ENCODE measurements around the gene MXI1.

Gene MXI1

DNA sequence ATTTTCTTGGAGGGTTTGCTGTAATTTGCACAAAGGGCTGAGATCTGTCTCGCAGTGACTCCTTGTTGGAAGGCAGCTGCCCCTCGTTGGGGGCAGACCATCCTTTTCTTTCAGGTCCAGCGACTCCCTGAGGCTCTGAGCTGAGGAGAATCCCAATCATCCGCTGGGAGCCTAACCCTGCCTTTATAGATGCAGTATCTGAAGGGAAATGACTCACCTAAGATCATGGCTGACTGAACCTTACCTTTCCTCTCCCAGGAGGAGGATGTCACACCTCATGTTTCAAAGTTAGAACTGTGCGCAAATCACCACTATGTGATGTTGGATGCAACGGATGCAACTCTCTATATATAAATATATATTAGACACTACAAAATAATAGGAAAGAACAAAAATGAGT lies 36.4 kb upstream of the MXI1 start:
- no peaks in the 10 kb centered on the region for H3K4me1 ChIP-seq (ENCODE audit: insufficient read depth, low read length, poor library complexity, severe bottlenecking)
- H3K4me3 ChIP-seq (ENCODE audit: low read length, poor library complexity, severe bottlenecking), result no peak overlapping the region
- TF ChIP-seq EZH2phosphoT487 (IDR thresholded peaks at IDR 0.05; ENCODE audit: borderline replicate concordance), result no peak
- TF ChIP-seq, protein P1, sequence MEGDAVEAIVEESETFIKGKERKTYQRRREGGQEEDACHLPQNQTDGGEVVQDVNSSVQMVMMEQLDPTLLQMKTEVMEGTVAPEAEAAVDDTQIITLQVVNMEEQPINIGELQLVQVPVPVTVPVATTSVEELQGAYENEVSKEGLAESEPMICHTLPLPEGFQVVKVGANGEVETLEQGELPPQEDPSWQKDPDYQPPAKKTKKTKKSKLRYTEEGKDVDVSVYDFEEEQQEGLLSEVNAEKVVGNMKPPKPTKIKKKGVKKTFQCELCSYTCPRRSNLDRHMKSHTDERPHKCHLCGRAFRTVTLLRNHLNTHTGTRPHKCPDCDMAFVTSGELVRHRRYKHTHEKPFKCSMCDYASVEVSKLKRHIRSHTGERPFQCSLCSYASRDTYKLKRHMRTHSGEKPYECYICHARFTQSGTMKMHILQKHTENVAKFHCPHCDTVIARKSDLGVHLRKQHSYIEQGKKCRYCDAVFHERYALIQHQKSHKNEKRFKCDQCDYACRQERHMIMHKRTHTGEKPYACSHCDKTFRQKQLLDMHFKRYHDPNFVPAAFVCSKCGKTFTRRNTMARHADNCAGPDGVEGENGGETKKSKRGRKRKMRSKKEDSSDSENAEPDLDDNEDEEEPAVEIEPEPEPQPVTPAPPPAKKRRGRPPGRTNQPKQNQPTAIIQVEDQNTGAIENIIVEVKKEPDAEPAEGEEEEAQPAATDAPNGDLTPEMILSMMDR (conservative IDR thresholded peaks at IDR 0.05; ENCODE audit: low read length), result no peak
- no peaks in the 10 kb centered on the region for H4K20me1 ChIP-seq (ENCODE audit: insufficient read depth, low read length, poor library complexity, severe bottlenecking)
- H3K9me2 ChIP-seq (replicated peaks; ENCODE audit: low read depth, low read length), result no peaks in the 10 kb centered on the region
- no peak overlapping the region for H2AFZ ChIP-seq (ENCODE audit: low read length)
- H3K4me2 ChIP-seq (ENCODE audit: low read depth, low read length, poor library complexity, severe bottlenecking), result no peak overlapping the region
- no peaks in the 10 kb centered on the region for H3K79me2 ChIP-seq (ENCODE audit: insufficient read depth, low read length)
- H3K9me3 ChIP-seq (ENCODE audit: insufficient read depth, low read depth, low read length), result no peaks in the 10 kb centered on the region
- H3F3A ChIP-seq (ENCODE audit: low read depth), result no peaks in the 10 kb centered on the region
- H3K27me3 ChIP-seq (ENCODE audit: insufficient read depth, low read length, poor library complexity, severe bottlenecking), result peaks cover 68% of the 10 kb centered on the region
- no peak overlapping the region for H3K9ac ChIP-seq (ENCODE audit: low read depth, low read length, poor library complexity, severe bottlenecking)
- H3K36me3 ChIP-seq (ENCODE audit: insufficient read depth, low read length), result no peaks in the 10 kb centered on the region

DNA sequence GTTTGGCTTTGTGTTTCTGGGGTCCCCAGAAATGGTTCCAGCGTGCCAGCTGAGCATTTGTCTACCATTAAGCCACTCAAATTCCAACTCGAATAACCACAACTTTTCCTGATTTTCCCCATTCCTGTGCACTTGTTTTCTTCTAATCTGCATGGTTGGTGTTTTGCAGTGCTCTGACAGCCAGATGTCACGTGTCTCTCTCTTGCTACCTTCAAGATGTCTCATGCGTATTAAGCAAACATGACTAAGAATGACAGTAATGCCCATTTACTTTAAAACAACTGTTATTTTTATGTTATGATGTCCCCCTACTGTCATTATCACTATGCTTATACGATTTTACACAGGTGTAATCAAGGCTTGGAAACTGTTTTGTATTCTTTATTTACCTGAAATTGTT lies 35.2 kb upstream of the MXI1 start:
- Histone ChIP-seq H3K36me3 (ENCODE audit: insufficient read depth, low read length) (no peaks in the 10 kb centered on the region), H3K27me3 (ENCODE audit: insufficient read depth, low read length, poor library complexity, severe bottlenecking) (peaks cover 58% of the 10 kb centered on the region), H3K9me3 (ENCODE audit: insufficient read depth, low read depth, low read length) (no peaks in the 10 kb centered on the region), H3K9ac (ENCODE audit: low read depth, low read length, poor library complexity, severe bottlenecking) (no peak overlapping the region), H3F3A (ENCODE audit: low read depth) (no peaks in the 10 kb centered on the region), H3K4me3 (ENCODE audit: low read length, poor library complexity, severe bottlenecking) (no peak overlapping the region), H3K79me2 (ENCODE audit: insufficient read depth, low read length) (no peaks in the 10 kb centered on the region), H3K4me2 (ENCODE audit: low read depth, low read length, poor library complexity, severe bottlenecking) (no peak overlapping the region), H4K20me1 (ENCODE audit: insufficient read depth, low read length, poor library complexity, severe bottlenecking) (no peaks in the 10 kb centered on the region), H3K9me2 (replicated peaks; ENCODE audit: low read depth, low read length) (no peaks in the 10 kb centered on the region), H2AFZ (ENCODE audit: low read length) (no peak overlapping the region), H3K4me1 (ENCODE audit: insufficient read depth, low read length, poor library complexity, severe bottlenecking) (no peaks in the 10 kb centered on the region)
- TF ChIP-seq, protein P1 (conservative IDR thresholded peaks at IDR 0.05; ENCODE audit: low read length), result no peak
- no peak for TF ChIP-seq EZH2phosphoT487 (IDR thresholded peaks at IDR 0.05; ENCODE audit: borderline replicate concordance)

DNA sequence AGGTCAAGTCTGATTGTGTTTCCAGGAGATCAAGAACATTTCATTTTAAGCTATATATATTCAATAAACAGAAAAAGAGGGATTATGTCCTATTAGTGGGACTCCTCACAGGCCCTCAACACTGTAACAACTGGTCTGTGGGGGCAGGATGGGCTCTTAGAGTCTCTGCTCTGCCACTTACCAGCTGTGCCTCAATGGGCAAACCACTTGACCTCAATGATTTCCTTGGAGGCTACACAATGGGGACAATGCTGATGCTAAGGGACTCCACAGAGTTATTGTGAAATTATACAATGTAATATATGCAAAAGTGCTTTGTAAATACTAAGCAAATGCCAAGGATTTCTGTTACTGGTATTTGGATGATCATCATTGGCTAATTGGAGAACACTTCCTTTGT lies 33.2 kb upstream of the MXI1 start:
- Histone ChIP-seq H3K27me3 (ENCODE audit: insufficient read depth, low read length, poor library complexity, severe bottlenecking) (peaks cover 37% of the 10 kb centered on the region), H3K9ac (ENCODE audit: low read depth, low read length, poor library complexity, severe bottlenecking) (no peak overlapping the region), H3K4me2 (ENCODE audit: low read depth, low read length, poor library complexity, severe bottlenecking) (no peak overlapping the region), H4K20me1 (ENCODE audit: insufficient read depth, low read length, poor library complexity, severe bottlenecking) (no peaks in the 10 kb centered on the region), H3K9me2 (replicated peaks; ENCODE audit: low read depth, low read length) (no peaks in the 10 kb centered on the region), H3K4me1 (ENCODE audit: insufficient read depth, low read length, poor library complexity, severe bottlenecking) (no peaks in the 10 kb centered on the region), H3F3A (ENCODE audit: low read depth) (no peaks in the 10 kb centered on the region), H3K79me2 (ENCODE audit: insufficient read depth, low read length) (no peaks in the 10 kb centered on the region), H3K9me3 (ENCODE audit: insufficient read depth, low read depth, low read length) (no peaks in the 10 kb centered on the region), H2AFZ (ENCODE audit: low read length) (no peak overlapping the region), H3K36me3 (ENCODE audit: insufficient read depth, low read length) (no peaks in the 10 kb centered on the region), H3K4me3 (ENCODE audit: low read length, poor library complexity, severe bottlenecking) (no peak overlapping the region)
- no peak for TF ChIP-seq EZH2phosphoT487 (IDR thresholded peaks at IDR 0.05; ENCODE audit: borderline replicate concordance)
- TF ChIP-seq, protein P1 (conservative IDR thresholded peaks at IDR 0.05; ENCODE audit: low read length), result no peak

Measured in Loucy (cell line).